ENCODE results near the gene RPL28.
"Not testable (repeated sequence)": the region's sequence is repeated elsewhere in the genome, so short reads cannot be mapped to it uniquely, and the experiment has no call there.

Gene RPL28

DNA sequence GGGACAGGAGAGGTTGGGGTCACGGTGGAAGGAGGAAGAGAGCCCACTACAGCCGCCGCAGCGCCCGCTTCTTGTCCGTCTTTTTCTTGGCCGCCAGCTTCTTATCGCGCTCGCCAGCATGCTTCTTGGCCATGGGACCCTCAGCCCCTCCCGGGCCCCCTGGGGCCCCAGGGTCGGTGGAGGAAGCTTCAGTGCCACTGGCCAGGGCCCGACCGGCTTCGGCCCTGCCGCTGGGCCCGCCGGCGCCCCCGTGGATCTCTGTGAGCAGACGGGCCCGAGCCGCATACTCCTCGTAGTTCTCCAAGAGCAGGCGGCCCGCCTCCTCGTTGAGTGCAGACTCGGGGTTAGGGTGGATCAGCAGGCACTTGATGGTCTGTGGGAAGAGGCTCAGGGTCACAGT, 15.7 kb downstream of the RPL28 start:
- H3K36me3 Mint-ChIP-seq (ENCODE audit: insufficient read depth) = peaks cover 87% of the 10 kb centered on the region
- not testable (repeated sequence) for DNase-seq

DNA sequence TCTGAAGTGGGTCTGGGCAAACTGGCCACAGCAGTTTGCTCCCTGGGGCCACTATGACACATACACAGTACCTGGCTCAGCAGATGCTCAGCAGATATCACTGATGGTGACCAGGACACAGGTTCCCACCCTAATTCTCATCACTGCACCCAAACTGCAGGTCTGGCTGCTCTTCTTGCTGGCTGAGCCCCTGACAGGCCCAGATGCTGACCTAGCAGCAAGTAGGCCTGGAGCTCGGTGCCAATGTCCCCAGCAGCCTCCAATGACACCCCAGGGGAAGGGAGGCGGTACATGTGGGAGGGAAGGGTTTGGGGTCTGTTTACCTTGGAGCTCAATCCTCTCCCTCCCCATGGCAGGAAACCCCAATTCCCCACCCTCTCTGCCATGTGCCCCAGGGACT, 16.8 kb downstream of the RPL28 start:
- no peak overlapping the region for H3K4me3 Mint-ChIP-seq
- ATAC-seq (replicated peaks) (no peak), DNase-seq (no peak)
- peaks cover 89% of the 10 kb centered on the region for H3K36me3 Mint-ChIP-seq (ENCODE audit: insufficient read depth)
- H3K4me1 Mint-ChIP-seq (ENCODE audit: low read depth in 2 of 2) = peaks cover 20 to 25% of the 10 kb centered on the region in 2 donors
- H3K27ac Mint-ChIP-seq = peak overlapping the region in 1 of 2 donors; percentile 67
- H3K9me3 Mint-ChIP-seq = no peaks in the 10 kb centered on the region
- H3K27me3 Mint-ChIP-seq = no peaks in the 10 kb centered on the region

More for the DNA sequence above, 15.7 kb downstream of the RPL28 start:
- not testable (repeated sequence) for H3K27me3 Mint-ChIP-seq; H3K4me3 Mint-ChIP-seq; ATAC-seq (replicated peaks); H3K9me3 Mint-ChIP-seq
- peaks cover 14 to 21% of the 10 kb centered on the region in 2 donors for H3K4me1 Mint-ChIP-seq (ENCODE audit: low read depth in 2 of 2)
- H3K27ac Mint-ChIP-seq = peak overlapping the region in 1 of 2 donors; percentile 51

DNA sequence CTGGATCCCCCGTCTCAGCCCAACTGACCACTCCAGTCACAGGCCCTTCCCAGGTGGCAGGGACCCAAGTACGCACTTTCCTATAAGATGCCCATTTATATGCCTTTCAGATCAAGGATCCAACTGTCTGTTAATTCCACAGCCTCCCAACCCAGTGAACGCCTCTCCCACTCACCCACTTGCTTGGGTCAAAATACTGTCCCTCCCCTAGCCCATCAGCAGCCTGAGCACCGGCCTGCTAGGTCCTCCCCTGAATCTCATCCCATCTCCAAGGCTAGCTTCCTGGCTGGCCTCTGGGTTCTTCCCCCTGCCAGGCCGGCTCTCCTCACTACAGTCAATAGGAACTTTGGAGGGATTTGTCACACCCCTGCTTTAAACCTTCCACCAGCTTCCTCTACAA, 19.9 kb downstream of the RPL28 start:
- Mint-ChIP-seq H3K4me3 (peak overlapping the region; percentile 85 to 91), H3K27me3 (no peaks in the 10 kb centered on the region), H3K36me3 (ENCODE audit: insufficient read depth) (peaks cover 75% of the 10 kb centered on the region), H3K27ac (peak overlapping the region; percentile 98 to 100), H3K9me3 (peaks cover 0 to 2% of the 10 kb centered on the region in 2 donors), H3K4me1 (ENCODE audit: low read depth in 2 of 2) (peaks cover 20 to 25% of the 10 kb centered on the region in 2 donors)
- ATAC-seq (replicated peaks) (no peak), DNase-seq (no peak)

DNA sequence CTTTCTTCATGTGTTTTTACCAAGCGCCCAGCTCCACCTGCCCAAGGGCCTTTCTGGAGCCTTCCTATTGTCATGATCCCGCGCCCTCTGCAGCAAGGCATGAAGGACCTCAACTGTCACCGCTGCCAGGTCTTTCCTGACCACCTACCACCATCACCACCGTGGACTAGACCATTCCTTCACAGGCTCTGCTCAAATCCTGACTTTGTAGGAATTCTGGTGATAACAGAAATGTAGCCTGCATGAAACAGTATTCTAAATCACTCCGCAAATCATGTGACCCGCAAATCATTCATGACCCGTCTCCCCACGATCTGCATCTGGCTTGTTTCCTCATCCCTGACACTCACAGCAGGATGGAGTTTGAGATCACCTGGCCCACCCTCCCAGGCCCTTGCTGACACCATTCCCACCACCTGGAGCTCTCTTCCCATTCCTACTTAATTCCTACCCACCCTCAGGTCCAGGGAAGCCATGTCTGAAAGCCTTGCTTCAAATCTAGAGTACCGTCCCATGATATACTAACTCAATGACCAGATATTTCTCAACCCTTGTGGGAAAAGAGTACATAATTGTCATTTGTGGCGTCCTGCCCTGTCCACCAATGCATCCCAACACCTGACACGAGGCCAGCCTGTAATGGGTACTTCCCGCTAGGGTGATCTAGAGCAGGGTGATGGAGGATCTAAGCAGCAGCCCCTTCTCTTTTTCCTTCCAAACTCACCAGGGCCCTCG, 20.5 kb downstream of the RPL28 start:
- peak overlapping the region; percentile 85 to 91 for H3K4me3 Mint-ChIP-seq
- H3K27me3 Mint-ChIP-seq = no peaks in the 10 kb centered on the region
- DNase-seq (no peak), ATAC-seq (replicated peaks) (no peak)
- H3K27ac Mint-ChIP-seq = peak overlapping the region; percentile 98 to 100
- peaks cover 0 to 2% of the 10 kb centered on the region in 2 donors for H3K9me3 Mint-ChIP-seq
- H3K36me3 Mint-ChIP-seq (ENCODE audit: insufficient read depth) = peaks cover 69% of the 10 kb centered on the region
- H3K4me1 Mint-ChIP-seq (ENCODE audit: low read depth in 2 of 2) = peaks cover 20 to 25% of the 10 kb centered on the region in 2 donors

DNA sequence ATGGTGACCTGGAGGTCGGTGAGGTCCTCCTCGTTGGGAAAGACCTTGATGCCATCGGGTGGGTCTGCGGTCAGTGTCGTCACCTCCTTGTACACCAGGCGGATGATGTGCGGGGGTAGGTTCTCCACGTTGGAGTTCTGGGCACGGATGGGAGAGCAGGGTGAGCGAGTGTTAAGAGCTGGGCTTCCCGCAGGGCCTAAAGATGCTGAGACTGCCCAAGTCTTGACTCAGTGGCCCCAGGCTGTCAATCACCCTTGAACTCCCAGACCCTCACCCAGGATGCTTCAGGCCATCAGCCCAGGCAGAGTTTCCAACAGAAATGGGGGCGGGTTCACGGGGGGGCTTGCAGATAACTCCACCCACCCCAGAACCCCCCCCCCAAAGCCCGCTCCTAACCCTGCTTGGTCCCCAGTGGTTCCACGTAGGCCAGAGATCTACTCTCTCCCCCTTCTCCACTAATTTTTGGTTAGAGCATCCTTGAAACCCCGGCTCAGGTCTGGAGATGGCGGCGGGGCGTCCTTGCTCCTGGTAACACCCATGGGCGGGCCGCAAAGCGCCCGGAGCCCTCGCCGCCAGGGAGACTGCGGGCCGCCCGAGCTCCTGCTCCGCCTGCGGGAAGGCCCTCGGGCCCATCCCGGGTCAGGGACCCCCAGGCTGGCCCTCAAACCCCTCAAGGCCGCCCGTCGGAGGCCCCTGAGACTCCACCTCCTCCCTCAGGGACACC, 21.3 kb downstream of the RPL28 start:
- peak in 1 of 3 experiments; percentile 24 for DNase-seq
- Mint-ChIP-seq H3K36me3 (ENCODE audit: insufficient read depth) (peaks cover 64% of the 10 kb centered on the region), H3K27ac (peak overlapping the region; percentile 98 to 100), H3K9me3 (peaks cover 0 to 2% of the 10 kb centered on the region in 2 donors), H3K27me3 (no peaks in the 10 kb centered on the region), H3K4me3 (peak overlapping the region; percentile 85 to 91), H3K4me1 (ENCODE audit: low read depth in 2 of 2) (peaks cover 20 to 25% of the 10 kb centered on the region in 2 donors)
- ATAC-seq (replicated peaks) = no peak

DNA sequence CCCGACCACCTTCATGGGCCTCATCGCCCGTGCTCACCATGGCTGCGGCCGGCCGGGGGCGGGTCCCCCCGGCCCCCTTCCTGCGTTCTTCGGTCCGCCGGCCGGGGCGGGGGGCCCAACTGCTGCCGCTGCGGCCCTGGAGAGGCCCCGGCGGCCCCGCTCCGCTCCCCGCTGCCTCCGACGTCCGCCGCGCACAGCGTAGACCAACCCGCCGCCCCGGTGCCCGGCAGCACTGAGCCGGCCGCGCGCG, 21.7 kb downstream of the RPL28 start, which contains the start of gene UBE2S:
TSS of gene UBE2S (minus strand) at position 239 of the 250 bp plus-strand sequence. CDS start at position 40, 199 bp downstream.
- DNase-seq; ATAC-seq (replicated peaks); H3K9me3 Mint-ChIP-seq; H3K27me3 Mint-ChIP-seq: not testable (repeated sequence)
- Mint-ChIP-seq H3K27ac (peak within 1 kb of the TSS; percentile 98 to 100), H3K4me3 (peak within 1 kb of the TSS; percentile 85 to 91), H3K36me3 (ENCODE audit: insufficient read depth) (peaks cover 59% of the 10 kb centered on the region), H3K4me1 (ENCODE audit: low read depth in 2 of 2) (peaks cover 20 to 25% of the 10 kb centered on the region in 2 donors)

DNA sequence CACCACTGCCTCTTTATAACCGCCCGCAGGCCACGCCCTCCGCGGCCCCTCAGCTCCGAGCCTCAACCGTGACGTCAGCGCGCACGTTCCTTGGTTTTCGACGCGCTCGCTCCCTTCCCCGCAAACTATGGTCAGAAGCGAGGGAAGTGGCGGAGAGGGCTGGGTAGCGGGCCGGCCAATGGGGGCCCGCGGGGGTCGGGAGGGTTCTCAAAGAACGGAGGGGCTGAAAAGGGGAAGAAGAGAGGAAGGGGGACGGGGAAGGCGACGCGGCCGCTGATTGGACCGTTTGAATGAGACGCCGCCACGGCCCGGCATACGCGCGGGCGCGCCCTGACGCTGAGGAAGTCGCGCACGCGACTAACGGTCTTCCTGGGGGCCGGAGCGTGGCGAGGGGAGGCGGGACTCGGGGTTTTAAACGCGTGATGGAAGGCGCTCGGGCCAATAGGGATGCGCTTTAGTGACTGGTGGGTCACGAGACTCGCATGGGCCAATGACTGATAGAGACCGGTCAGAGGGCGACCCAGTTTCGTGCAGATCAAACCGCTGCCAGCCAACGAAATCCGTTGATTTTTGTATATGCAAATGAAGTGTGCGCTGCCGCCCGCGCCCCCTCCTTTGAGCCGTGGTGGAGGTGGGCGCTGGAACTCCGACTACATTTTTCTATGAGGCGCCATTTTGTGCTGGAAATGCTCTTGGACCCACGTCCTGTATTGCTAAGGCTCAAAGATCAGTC, 22.2 kb downstream of the RPL28 start:
- Mint-ChIP-seq H3K27ac (peak overlapping the region; percentile 98 to 100), H3K4me1 (ENCODE audit: low read depth in 2 of 2) (peaks cover 20 to 25% of the 10 kb centered on the region in 2 donors), H3K27me3 (no peaks in the 10 kb centered on the region), H3K36me3 (ENCODE audit: insufficient read depth) (peaks cover 54% of the 10 kb centered on the region), H3K4me3 (peak overlapping the region; percentile 85 to 91), H3K9me3 (peaks cover 0 to 2% of the 10 kb centered on the region in 2 donors)
- DNase-seq (peak; percentile 93 to 95 (median 94)), ATAC-seq (replicated peaks) (peak; percentile 89)

DNA sequence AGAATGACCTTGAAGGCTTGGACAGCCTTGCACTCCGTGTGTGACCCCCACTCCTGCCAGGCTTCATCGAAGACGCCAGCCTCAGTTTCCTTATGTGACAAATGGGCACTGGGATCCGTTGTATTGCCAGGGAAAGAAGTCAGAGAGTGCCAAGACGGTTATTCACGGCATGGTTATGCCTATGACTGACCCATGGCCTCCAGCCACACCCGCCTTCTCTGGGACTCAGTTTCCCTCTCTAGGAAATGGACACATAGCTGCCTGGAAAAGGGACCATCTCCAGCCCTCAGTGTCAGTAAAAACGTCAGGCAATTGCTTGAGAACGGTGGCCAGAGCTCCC, 22.8 kb downstream of the RPL28 start:
- H3K4me1 Mint-ChIP-seq (ENCODE audit: low read depth in 2 of 2) = peaks cover 20 to 23% of the 10 kb centered on the region in 2 donors
- ATAC-seq (replicated peaks) (no peak), DNase-seq (no peak)
- peaks cover 49% of the 10 kb centered on the region for H3K36me3 Mint-ChIP-seq (ENCODE audit: insufficient read depth)
- peaks cover 0 to 2% of the 10 kb centered on the region in 2 donors for H3K9me3 Mint-ChIP-seq
- peak overlapping the region; percentile 85 to 91 for H3K4me3 Mint-ChIP-seq
- H3K27ac Mint-ChIP-seq = peak overlapping the region; percentile 98 to 100
- H3K27me3 Mint-ChIP-seq = no peaks in the 10 kb centered on the region

DNA sequence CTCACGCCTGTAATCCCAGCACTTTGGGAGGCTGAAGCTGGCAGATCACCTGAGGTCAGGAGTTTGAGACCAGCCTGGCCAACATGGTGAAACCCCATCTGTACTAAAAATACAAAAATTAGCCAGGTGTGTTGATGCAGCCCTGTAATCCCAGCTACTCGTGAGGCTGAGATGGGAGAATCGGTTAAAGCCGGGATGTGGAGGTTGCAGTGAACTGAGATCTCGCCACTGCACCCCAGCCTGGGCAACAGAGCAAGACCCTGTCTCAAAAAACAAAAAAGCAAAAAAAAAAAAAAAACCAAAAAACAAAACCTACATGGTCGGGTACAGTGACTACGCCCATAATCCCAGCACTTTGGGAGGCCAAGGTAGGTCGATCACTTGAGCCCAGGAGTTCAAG, 23.4 kb downstream of the RPL28 start:
- Mint-ChIP-seq H3K4me1 (ENCODE audit: low read depth in 2 of 2) (peaks cover 20 to 23% of the 10 kb centered on the region in 2 donors), H3K36me3 (ENCODE audit: insufficient read depth) (peaks cover 42% of the 10 kb centered on the region), H3K27ac (peak overlapping the region in 1 of 2 donors; percentile 100), H3K4me3 (peak overlapping the region; percentile 15 to 85)
- not testable (repeated sequence) for H3K27me3 Mint-ChIP-seq; DNase-seq; H3K9me3 Mint-ChIP-seq; ATAC-seq (replicated peaks)

DNA sequence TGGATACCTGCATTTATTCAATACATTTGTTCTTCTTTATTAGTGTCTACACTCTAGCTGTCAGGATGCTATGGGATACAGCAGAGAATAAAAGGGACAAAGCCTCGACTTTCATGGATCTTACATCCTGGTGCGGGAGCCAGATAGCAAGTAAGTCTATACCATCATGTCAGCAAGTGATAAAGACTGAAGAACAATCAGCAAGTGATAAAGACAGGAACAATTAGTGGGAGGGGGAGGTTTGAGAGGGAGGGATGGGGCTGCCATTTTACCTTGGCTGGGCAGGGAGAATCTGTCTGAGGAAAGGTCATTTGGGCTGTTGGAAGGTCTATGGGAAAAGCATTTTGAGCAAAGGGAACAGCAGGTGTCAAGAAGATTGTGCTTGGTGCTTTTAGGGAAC, 24.4 kb downstream of the RPL28 start:
- H3K27ac Mint-ChIP-seq = no peak overlapping the region
- H3K36me3 Mint-ChIP-seq (ENCODE audit: insufficient read depth) = peaks cover 32% of the 10 kb centered on the region
- H3K9me3 Mint-ChIP-seq = peaks cover 0 to 2% of the 10 kb centered on the region in 2 donors

DNA sequence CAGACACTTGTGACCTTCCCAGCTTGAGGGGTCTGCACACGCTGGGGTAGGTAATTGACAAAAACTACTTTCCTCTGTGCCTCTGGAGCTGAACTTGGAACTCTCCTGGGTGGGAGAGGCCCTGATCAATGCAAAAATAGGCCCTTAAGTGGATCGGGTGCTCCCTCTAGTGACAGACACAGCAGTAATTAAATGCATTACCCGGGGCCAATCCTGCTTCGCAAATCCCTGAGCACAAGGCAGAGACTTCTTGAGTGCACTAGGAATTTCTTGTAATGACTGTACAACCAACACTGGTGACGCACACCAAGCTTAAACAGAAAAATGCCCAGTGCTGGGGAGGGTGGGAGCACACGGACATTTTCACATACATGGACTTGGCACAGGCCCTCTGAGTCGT, 32.5 kb downstream of the RPL28 start:
- DNase-seq (peak; percentile 44 to 52 (median 47)), ATAC-seq (replicated peaks) (peak; percentile 40)
- peaks cover 7 to 11% of the 10 kb centered on the region in 2 donors for H3K4me1 Mint-ChIP-seq (ENCODE audit: low read depth in 2 of 2)
- no peak overlapping the region for H3K27ac Mint-ChIP-seq
- no peak overlapping the region for H3K4me3 Mint-ChIP-seq
- peaks cover 6 to 24% of the 10 kb centered on the region in 2 donors for H3K27me3 Mint-ChIP-seq
- peaks cover 7% of the 10 kb centered on the region for H3K36me3 Mint-ChIP-seq (ENCODE audit: insufficient read depth)
- no peaks in the 10 kb centered on the region for H3K9me3 Mint-ChIP-seq

More for the DNA sequence above, 24.4 kb downstream of the RPL28 start:
- DNase-seq (no peak), ATAC-seq (replicated peaks) (no peak)
- Mint-ChIP-seq H3K4me3 (no peak overlapping the region), H3K4me1 (ENCODE audit: low read depth in 2 of 2) (peaks cover 20 to 23% of the 10 kb centered on the region in 2 donors), H3K27me3 (peaks cover 0 to 6% of the 10 kb centered on the region in 2 donors)

DNA sequence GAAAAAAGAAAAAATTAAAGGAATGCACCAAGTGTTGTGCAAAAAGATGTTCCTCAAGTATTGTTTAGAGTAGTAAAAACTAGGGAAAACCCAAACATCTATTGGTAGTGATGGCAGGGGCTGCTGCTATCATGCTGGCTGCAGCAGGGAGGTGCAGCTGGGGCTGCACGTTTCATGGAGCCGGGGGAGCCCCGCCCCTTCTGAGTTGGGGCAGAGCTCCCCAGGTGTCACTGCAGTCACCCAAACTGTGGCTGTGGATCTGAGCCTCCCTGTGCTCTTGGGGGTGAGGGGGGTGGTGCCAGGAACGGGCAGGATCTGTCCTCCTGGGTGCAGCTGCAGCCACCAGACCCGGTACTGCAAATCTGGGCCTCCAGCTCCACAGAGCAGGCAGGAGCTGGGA, 33.4 kb downstream of the RPL28 start:
- Mint-ChIP-seq H3K9me3 (no peaks in the 10 kb centered on the region), H3K4me1 (ENCODE audit: low read depth in 2 of 2) (peaks cover 7 to 11% of the 10 kb centered on the region in 2 donors), H3K4me3 (no peak overlapping the region), H3K36me3 (ENCODE audit: insufficient read depth) (peaks cover 7% of the 10 kb centered on the region), H3K27ac (no peak overlapping the region), H3K27me3 (peaks cover 10 to 29% of the 10 kb centered on the region in 2 donors)
- DNase-seq (no peak), ATAC-seq (replicated peaks) (no peak)

DNA sequence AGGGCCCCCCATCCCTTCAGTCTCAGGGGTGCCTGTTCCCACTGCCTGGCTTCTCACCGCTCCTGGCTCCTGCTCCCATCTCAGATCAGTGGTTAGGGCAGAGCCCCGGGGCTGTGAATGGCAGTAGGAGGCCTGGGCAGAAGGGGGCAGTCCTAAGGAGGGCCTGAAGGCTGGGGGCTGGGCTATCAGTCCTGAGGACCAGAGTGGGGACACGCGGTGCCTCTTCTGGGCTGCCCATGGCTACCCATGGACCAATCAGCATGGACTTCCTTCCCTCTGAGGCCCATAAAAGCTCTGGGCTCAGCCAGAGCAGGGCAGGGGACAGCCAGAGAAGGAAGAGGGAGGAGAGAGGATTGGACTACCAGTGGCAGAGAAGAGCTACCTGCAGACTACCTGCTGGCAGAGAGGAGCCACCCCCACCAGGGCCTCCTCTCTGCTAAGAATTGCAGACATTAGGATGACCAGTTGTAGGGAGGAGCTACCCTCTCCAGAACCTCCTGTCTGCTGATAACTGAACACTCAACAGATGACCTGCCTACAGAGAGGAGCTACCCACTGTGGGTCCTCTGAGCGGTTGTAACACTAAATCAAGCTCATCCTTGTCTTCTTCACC, 34.0 kb downstream of the RPL28 start:
- Mint-ChIP-seq H3K27ac (peak overlapping the region in 1 of 2 donors; percentile 64), H3K36me3 (ENCODE audit: insufficient read depth) (peaks cover 7% of the 10 kb centered on the region), H3K4me3 (no peak overlapping the region), H3K4me1 (ENCODE audit: low read depth in 2 of 2) (peaks cover 7 to 11% of the 10 kb centered on the region in 2 donors), H3K27me3 (peaks cover 15 to 31% of the 10 kb centered on the region in 2 donors), H3K9me3 (no peaks in the 10 kb centered on the region)
- DNase-seq (no peak), ATAC-seq (replicated peaks) (no peak)
